HCT116 (cell line): ENCODE results near the gene CEP72. TPM values are rescaled to one million over a fixed set of nuclear protein-coding genes. Genes with fewer than 3 reads are reported as not detected.

Experiments
- ATAC-seq: fragments of 200-7000 bp; cut with Tn5 transposase; 2 replicates; pipeline ENCODE4 v1.9.1; 2020; ENCODE audit warnings: mild to moderate bottlenecking, moderate library complexity
- BruUV-seq: library from RNA; stranded (reverse); fragments of 400-500 nt; replicated peaks from 2 replicates; lab custom pipeline; 2021; lab: Mats Ljungman, UMichigan
- CTCF ChIA-PET: fragments of 300-600 bp; sonication (Branson Sonifier 250); formaldehyde crosslinking; loops from one replicate; lab custom pipeline; 2021; ENCODE audit warnings: antibody characterized with exemption; lab: Charles Lee
- POLR2A ChIA-PET: fragments of 300-600, 350-600 bp; sonication (Branson Sonifier 250); formaldehyde crosslinking; loops from one replicate; lab custom pipeline; 2021; ENCODE audit warnings: antibody characterized with exemption; lab: Charles Lee
- RAD21 ChIA-PET, 2 experiments: fragments of 300-600 bp; sonication (Branson Sonifier 250); formaldehyde crosslinking; loops; one replicate each; lab custom pipeline; 2023; ENCODE audit warnings: low total read pairs in 2 of 2; ENCODE audit not compliant: uncharacterized antibody in 2 of 2, unreplicated experiment in 2 of 2, low non-redundant PET in 1 of 2; lab: Charles Lee
- DNase-seq: peaks from one replicate; pipeline ENCODE4 v3.0.0-alpha.2; 2010; ENCODE audit warnings: low read depth, low spot score
- H2AFZ ChIP-seq: fragments of 200-600 bp; shearing (Covaris generic), sonication (generic); 2 replicates; pipeline ENCODE4 v1.6.1; 2017; ENCODE audit warnings: low read depth, mixed run types, mixed read lengths, antibody characterized with exemption, low read length; ENCODE audit not compliant: poor library complexity, severe bottlenecking
- H3K27ac ChIP-seq: 2 replicates; pipeline ENCODE4 v1.5.1; 2012; ENCODE audit warnings: low read depth, low read length
- H3K27me3 ChIP-seq: fragments of 200-600 bp; sonication (generic); 2 replicates; pipeline ENCODE4 v1.6.1; 2016; ENCODE audit warnings: mixed run types, low read length, mixed read lengths; ENCODE audit not compliant: insufficient read depth
- H3K36me3 ChIP-seq, 2 experiments: fragments of 200-500 bp in 1 of 2; fragments of 200-600 bp in 1 of 2; sonication (Bioruptor generic) in 1 of 2; sonication (generic) in 1 of 2; 2 replicates each; pipeline versions ENCODE4 v1.5.1 to v1.6.1; 2014 to 2016; ENCODE audit warnings: low read length in 2 of 2, inconsistent platforms in 1 of 2, mixed read lengths in 1 of 2, mixed run types in 1 of 2; ENCODE audit not compliant: insufficient read depth in 2 of 2, control insufficient read depth in 1 of 2
- H3K4me1 ChIP-seq, 2 experiments: fragments of 200-600 bp in 1 of 2; sonication (generic) in 1 of 2; 2 replicates each; pipeline versions ENCODE4 v1.5.1 to v1.6.1; 2012 to 2017; ENCODE audit warnings: low read length in 2 of 2, inconsistent platforms in 1 of 2, mild to moderate bottlenecking in 1 of 2, mixed read lengths in 1 of 2, mixed run types in 1 of 2, moderate library complexity in 1 of 2; ENCODE audit not compliant: insufficient read depth in 2 of 2, control insufficient read depth in 1 of 2
- H3K4me2 ChIP-seq: fragments of 200-600 bp; sonication (generic); 2 replicates; pipeline ENCODE4 v1.6.1; 2017; ENCODE audit warnings: mixed run types, low read length, mixed read lengths
- H3K4me3 ChIP-seq, 2 experiments: fragments of 200-600 bp in 1 of 2; sonication (generic) in 1 of 2; replicated peaks in 1 of 2; 2 replicates each; pipeline ENCODE4 v1.5.1; 2011 to 2016; ENCODE audit warnings: low read length in 2 of 2, control low read depth in 1 of 2, low read depth in 1 of 2, mild to moderate bottlenecking in 1 of 2, mixed read lengths in 1 of 2, mixed run types in 1 of 2
- H3K79me2 ChIP-seq: fragments of 200-600 bp; sonication (generic); 2 replicates; pipeline ENCODE4 v1.6.1; 2017; ENCODE audit warnings: mild to moderate bottlenecking, mixed run types, low read length, moderate library complexity, mixed read lengths; ENCODE audit not compliant: insufficient read depth
- H3K9ac ChIP-seq: fragments of 200-600 bp; sonication (generic); 2 replicates; pipeline ENCODE4 v1.6.1; 2016; ENCODE audit warnings: low read length, mixed read lengths
- H3K9me2 ChIP-seq: fragments of 200-600 bp; sonication (generic), shearing (Covaris generic); 2 replicates; pipeline ENCODE4 v1.6.1; 2017; ENCODE audit warnings: mixed run types, mild to moderate bottlenecking, moderate library complexity; ENCODE audit not compliant: insufficient read depth
- H3K9me3 ChIP-seq, 2 experiments: fragments of 200-500 bp in 1 of 2; fragments of 200-600 bp in 1 of 2; sonication (Bioruptor generic) in 1 of 2; sonication (generic) in 1 of 2; 2 replicates each; pipeline ENCODE4 v1.6.1; 2014 to 2017; ENCODE audit warnings: low read length in 2 of 2, mixed read lengths in 2 of 2, inconsistent platforms in 1 of 2, low read depth in 1 of 2, mild to moderate bottlenecking in 1 of 2, mixed run types in 1 of 2, moderate library complexity in 1 of 2; ENCODE audit not compliant: control insufficient read depth in 1 of 2, insufficient read depth in 1 of 2
- H4K20me1 ChIP-seq: fragments of 200-600 bp; sonication (generic), shearing (Covaris generic); 2 replicates; pipeline ENCODE4 v1.6.1; 2017; ENCODE audit warnings: mixed run types, mild to moderate bottlenecking, moderate library complexity; ENCODE audit not compliant: insufficient read depth
- CBX3 ChIP-seq: IDR thresholded peaks from 2 replicates; pipeline ENCODE4 v1.6.1; 2012; ENCODE audit warnings: low read depth
- CEBPB ChIP-seq: IDR thresholded peaks from 2 replicates; pipeline ENCODE4 v1.6.1; 2012; ENCODE audit warnings: low read depth
- CTCF ChIP-seq, 3 experiments: fragments of 200-600 bp in 1 of 3; sonication (generic) in 1 of 3; IDR thresholded peaks in 2 of 3; conservative IDR thresholded peaks in 1 of 3; 2 replicates each; pipeline ENCODE4 v1.5.1; 2012 to 2017; ENCODE audit warnings: low read depth in 2 of 3, low read length in 2 of 3, antibody characterized with exemption in 1 of 3, borderline replicate concordance in 1 of 3, control low read depth in 1 of 3, mild to moderate bottlenecking in 1 of 3, mixed read lengths in 1 of 3, mixed run types in 1 of 3, moderate library complexity in 1 of 3; ENCODE audit not compliant: insufficient read depth in 1 of 3
- EGR1 ChIP-seq: IDR thresholded peaks from 2 replicates; pipeline ENCODE4 v1.6.1; 2012; ENCODE audit warnings: low read depth
- ELF1 ChIP-seq: IDR thresholded peaks from 2 replicates; pipeline ENCODE4 v1.6.1; 2012; ENCODE audit warnings: low read depth, borderline replicate concordance
- EZH2 ChIP-seq: fragments of 200-600 bp; sonication (generic); IDR thresholded peaks from 2 replicates; pipeline ENCODE4 v1.6.1; 2017; ENCODE audit warnings: antibody characterized with exemption, mixed run types
- EZH2phosphoT487 ChIP-seq: fragments of 200-600 bp; IDR thresholded peaks from 2 replicates; pipeline ENCODE4 v1.6.1; 2018; ENCODE audit warnings: antibody characterized with exemption, borderline replicate concordance
- FOSL1 ChIP-seq: IDR thresholded peaks from 2 replicates; pipeline ENCODE4 v1.6.1; 2012; ENCODE audit warnings: low read depth
- JUND ChIP-seq: IDR thresholded peaks from 2 replicates; pipeline ENCODE4 v1.6.1; 2012
- POLR2A ChIP-seq: IDR thresholded peaks from 2 replicates; pipeline ENCODE4 v1.7.0; 2011; ENCODE audit warnings: borderline replicate concordance; ENCODE audit not compliant: insufficient read depth, insufficient read length; ENCODE audit errors: extremely low read depth
- RAD21 ChIP-seq: IDR thresholded peaks from 2 replicates; pipeline ENCODE4 v1.6.1; 2012; ENCODE audit warnings: low read depth, mild to moderate bottlenecking
- REST ChIP-seq: IDR thresholded peaks from 2 replicates; pipeline ENCODE4 v1.6.1; 2012; ENCODE audit warnings: low read depth
- SP1 ChIP-seq: IDR thresholded peaks from 2 replicates; pipeline ENCODE4 v1.6.1; 2012; ENCODE audit warnings: low read depth
- SRF ChIP-seq: IDR thresholded peaks from 2 replicates; pipeline ENCODE4 v1.6.1; 2012; ENCODE audit warnings: low read depth
- TCF7L2 ChIP-seq: IDR thresholded peaks from 2 replicates; pipeline ENCODE4 v1.7.0; 2011; ENCODE audit warnings: borderline replicate concordance, inconsistent platforms; ENCODE audit not compliant: insufficient read depth, insufficient read length; ENCODE audit errors: extremely low read depth
- YY1 ChIP-seq: IDR thresholded peaks from 2 replicates; pipeline ENCODE4 v1.6.1; 2011; ENCODE audit warnings: low read length, low read depth, moderate library complexity, mild to moderate bottlenecking; ENCODE audit not compliant: insufficient replicate concordance; ENCODE audit errors: extremely low read depth
- intact Hi-C: fragments of 100-400 bp; cut with micrococcal nuclease; formaldehyde crosslinking; loops from 2 replicates; pipeline ENCODE4 v1.10.0; 2022
- total RNA-seq: library from RNA; stranded (reverse); gene quantifications from one replicate; pipeline ENCODE4 v1.2.1, GENCODE V29; 2021; ENCODE audit not compliant: unreplicated experiment
- TF ChIP-seq, protein P1 (sequence below): IDR thresholded peaks from 2 replicates; pipeline ENCODE4 v1.6.1; 2012
- TF ChIP-seq, protein P2 (sequence below): IDR thresholded peaks from 2 replicates; pipeline ENCODE4 v1.6.1; 2011; ENCODE audit warnings: mild to moderate bottlenecking, low read length, moderate library complexity; ENCODE audit not compliant: insufficient replicate concordance; ENCODE audit errors: extremely low read depth

CEP72 gene
- total RNA-seq, 1 experiment from 2014 or later: 25.6 TPM

GRCh38 chr5:568061-568781 lies 43.9 kb upstream of the CEP72 start:
- DNase-seq: no peak
- Histone ChIP-seq H3K9me2 (no peaks in the 10 kb centered on the region), H3K4me1 (no peaks in the 10 kb centered on the region), H3K9me3 (no peaks in the 10 kb centered on the region; a peak in 1 of 4 replicates), H3K4me2 (no peak overlapping the region), H3K79me2 (no peaks in the 10 kb centered on the region), H2AFZ (no peak overlapping the region), H3K27ac (no peak overlapping the region)
- RAD21 ChIA-PET: interaction anchor here in 1 of 2 experiments (0.6 kb wide), 1 partner anchor 46 kb away, joined by 3 read pairs; no protein-coding TSS in a partner anchor
- ATAC-seq: no peak
- BruUV-seq: no TSS peak
- POLR2A ChIA-PET: no interaction called here
- TF ChIP-seq SP1 (no peak), POLR2A (no peak), CEBPB (no peak), SRF (no peak), JUND (no peak), RAD21 (no peak), TCF7L2 (no peak), ELF1 (no peak), CTCF (IDR thresholded peaks at IDR 0.05 in 2 of 3, conservative IDR thresholded peaks at IDR 0.05 in 1 of 3; ENCODE audit: borderline replicate concordance in 1 of 3, insufficient read depth in 1 of 3, low read depth in 2 of 3, low read length in 2 of 3) (no peak), EZH2 (no peak), FOSL1 (no peak), YY1 (no peak), CBX3 (no peak), EGR1 (no peak), REST (no peak), EZH2phosphoT487 (no peak)
- TF ChIP-seq, protein P1, sequence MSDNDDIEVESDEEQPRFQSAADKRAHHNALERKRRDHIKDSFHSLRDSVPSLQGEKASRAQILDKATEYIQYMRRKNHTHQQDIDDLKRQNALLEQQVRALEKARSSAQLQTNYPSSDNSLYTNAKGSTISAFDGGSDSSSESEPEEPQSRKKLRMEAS: no peak
- TF ChIP-seq, protein P2, sequence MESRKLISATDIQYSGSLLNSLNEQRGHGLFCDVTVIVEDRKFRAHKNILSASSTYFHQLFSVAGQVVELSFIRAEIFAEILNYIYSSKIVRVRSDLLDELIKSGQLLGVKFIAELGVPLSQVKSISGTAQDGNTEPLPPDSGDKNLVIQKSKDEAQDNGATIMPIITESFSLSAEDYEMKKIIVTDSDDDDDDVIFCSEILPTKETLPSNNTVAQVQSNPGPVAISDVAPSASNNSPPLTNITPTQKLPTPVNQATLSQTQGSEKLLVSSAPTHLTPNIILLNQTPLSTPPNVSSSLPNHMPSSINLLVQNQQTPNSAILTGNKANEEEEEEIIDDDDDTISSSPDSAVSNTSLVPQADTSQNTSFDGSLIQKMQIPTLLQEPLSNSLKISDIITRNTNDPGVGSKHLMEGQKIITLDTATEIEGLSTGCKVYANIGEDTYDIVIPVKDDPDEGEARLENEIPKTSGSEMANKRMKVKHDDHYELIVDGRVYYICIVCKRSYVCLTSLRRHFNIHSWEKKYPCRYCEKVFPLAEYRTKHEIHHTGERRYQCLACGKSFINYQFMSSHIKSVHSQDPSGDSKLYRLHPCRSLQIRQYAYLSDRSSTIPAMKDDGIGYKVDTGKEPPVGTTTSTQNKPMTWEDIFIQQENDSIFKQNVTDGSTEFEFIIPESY: no peak
- TF ChIP-seq, all 23 proteins: peak for 0
- Histone ChIP-seq H3K36me3 (no peaks in the 10 kb centered on the region), H3K27me3 (no peaks in the 10 kb centered on the region), H3K9ac (no peak overlapping the region), H3K4me3 (no peak overlapping the region), H4K20me1 (no peaks in the 10 kb centered on the region)
- CTCF ChIA-PET: no interaction called here
- intact Hi-C loops: no loop called here
